ENCODE data around the gene DOCK2.

The DOCK2 gene

GRCh38 chr5:169836835-169837536 lies 199.9 kb downstream of the DOCK2 start:
- no peak for DNase-seq (ENCODE audit: low spot score in 2 of 2)
- no peaks in the 10 kb centered on the region for H3K9me3 ChIP-seq
- no peak overlapping the region for H3K4me3 ChIP-seq
- in situ Hi-C loops (cut with MboI; ENCODE audit: low sequenced_read_pairs), result no loop called here
- H3K27me3 ChIP-seq (ENCODE audit: low read depth), result peaks cover 3% of the 10 kb centered on the region; the same call in 1 of the 2 replicates
- H3K36me3 ChIP-seq (replicated peaks), result no peaks in the 10 kb centered on the region
- no peaks in the 10 kb centered on the region for H3K4me1 ChIP-seq

- Histone ChIP-seq H3K4me1 (no peaks in the 10 kb centered on the region), H3K36me3 (replicated peaks) (no peaks in the 10 kb centered on the region), H3K9me3 (no peaks in the 10 kb centered on the region), H3K27me3 (ENCODE audit: low read depth) (peaks cover 3% of the 10 kb centered on the region; the same call in 1 of the 2 replicates), H3K4me3 (no peak overlapping the region)
- DNase-seq (ENCODE audit: low spot score in 2 of 2), result no peak
- in situ Hi-C loops (cut with MboI; ENCODE audit: low sequenced_read_pairs), result no loop called here
Observed at GRCh38 chr5:169837686-169838085, 200.6 kb downstream of the DOCK2 start.

GRCh38 chr5:169838688-169839087 lies 201.6 kb downstream of the DOCK2 start:
- no peak for DNase-seq (ENCODE audit: low spot score in 2 of 2)
- Histone ChIP-seq H3K27me3 (ENCODE audit: low read depth) (peaks cover 3% of the 10 kb centered on the region; the same call in 1 of the 2 replicates), H3K36me3 (replicated peaks) (no peaks in the 10 kb centered on the region), H3K9me3 (no peaks in the 10 kb centered on the region), H3K4me1 (no peaks in the 10 kb centered on the region), H3K4me3 (no peak overlapping the region)
- in situ Hi-C loops (cut with MboI; ENCODE audit: low sequenced_read_pairs), result no loop called here

- H3K9me3 ChIP-seq, result no peaks in the 10 kb centered on the region
- DNase-seq (ENCODE audit: low spot score in 2 of 2), result no peak
- no peaks in the 10 kb centered on the region for H3K36me3 ChIP-seq (replicated peaks)
Observed at GRCh38 chr5:169840405-169840804, 203.3 kb downstream of the DOCK2 start.

GRCh38 chr5:169842699-169843098 lies 205.6 kb downstream of the DOCK2 start:
- no peaks in the 10 kb centered on the region for H3K9me3 ChIP-seq

More at GRCh38 chr5:169840405-169840804, 203.3 kb downstream of the DOCK2 start:
- no peak overlapping the region for H3K4me3 ChIP-seq
- H3K4me1 ChIP-seq, result no peaks in the 10 kb centered on the region
- peaks cover 3% of the 10 kb centered on the region; the same call in 1 of the 2 replicates for H3K27me3 ChIP-seq (ENCODE audit: low read depth)
- in situ Hi-C loops (cut with MboI; ENCODE audit: low sequenced_read_pairs), result no loop called here

GRCh38 chr5:169847519-169847918 lies 210.4 kb downstream of the DOCK2 start:
- Histone ChIP-seq H3K4me3 (no peak overlapping the region), H3K9me3 (no peaks in the 10 kb centered on the region), H3K4me1 (no peaks in the 10 kb centered on the region), H3K36me3 (replicated peaks) (no peaks in the 10 kb centered on the region), H3K27me3 (ENCODE audit: low read depth) (no peaks in the 10 kb centered on the region)
- DNase-seq (ENCODE audit: low spot score in 2 of 2), result no peak
- in situ Hi-C loops (cut with MboI; ENCODE audit: low sequenced_read_pairs), result no loop called here

More at GRCh38 chr5:169842699-169843098, 205.6 kb downstream of the DOCK2 start:
- Histone ChIP-seq H3K27me3 (ENCODE audit: low read depth) (no peaks in the 10 kb centered on the region), H3K36me3 (replicated peaks) (no peaks in the 10 kb centered on the region), H3K4me1 (no peaks in the 10 kb centered on the region), H3K4me3 (no peak overlapping the region)
- DNase-seq (ENCODE audit: low spot score in 2 of 2), result no peak
- in situ Hi-C loops (cut with MboI; ENCODE audit: low sequenced_read_pairs), result no loop called here

GRCh38 chr5:169848271-169848670 lies 211.2 kb downstream of the DOCK2 start:
- H3K9me3 ChIP-seq, result no peaks in the 10 kb centered on the region
- H3K27me3 ChIP-seq (ENCODE audit: low read depth), result no peaks in the 10 kb centered on the region
- H3K4me3 ChIP-seq, result no peak overlapping the region
- in situ Hi-C loops (cut with MboI; ENCODE audit: low sequenced_read_pairs), result no loop called here
- no peak for DNase-seq (ENCODE audit: low spot score in 2 of 2)
- no peaks in the 10 kb centered on the region for H3K36me3 ChIP-seq (replicated peaks)
- no peaks in the 10 kb centered on the region for H3K4me1 ChIP-seq

- in situ Hi-C loops (cut with MboI; ENCODE audit: low sequenced_read_pairs), result no loop called here
- no peaks in the 10 kb centered on the region for H3K36me3 ChIP-seq (replicated peaks)
Observed at GRCh38 chr5:169848792-169849191, 211.7 kb downstream of the DOCK2 start.

GRCh38 chr5:169850409-169850808 lies 213.3 kb downstream of the DOCK2 start:
- Histone ChIP-seq H3K4me1 (no peaks in the 10 kb centered on the region), H3K36me3 (replicated peaks) (no peaks in the 10 kb centered on the region), H3K9me3 (no peaks in the 10 kb centered on the region), H3K27me3 (ENCODE audit: low read depth) (no peaks in the 10 kb centered on the region), H3K4me3 (no peak overlapping the region)
- in situ Hi-C loops (cut with MboI; ENCODE audit: low sequenced_read_pairs), result no loop called here
- no peak for DNase-seq (ENCODE audit: low spot score in 2 of 2)

More at GRCh38 chr5:169848792-169849191, 211.7 kb downstream of the DOCK2 start:
- no peaks in the 10 kb centered on the region for H3K9me3 ChIP-seq
- no peaks in the 10 kb centered on the region for H3K4me1 ChIP-seq
- H3K4me3 ChIP-seq, result no peak overlapping the region
- no peak for DNase-seq (ENCODE audit: low spot score in 2 of 2)
- H3K27me3 ChIP-seq (ENCODE audit: low read depth), result no peaks in the 10 kb centered on the region

- Histone ChIP-seq H3K4me3 (no peak overlapping the region), H3K4me1 (no peaks in the 10 kb centered on the region), H3K27me3 (ENCODE audit: low read depth) (no peaks in the 10 kb centered on the region), H3K9me3 (no peaks in the 10 kb centered on the region), H3K36me3 (replicated peaks) (no peaks in the 10 kb centered on the region)
- in situ Hi-C loops (cut with MboI; ENCODE audit: low sequenced_read_pairs), result no loop called here
- no peak for DNase-seq (ENCODE audit: low spot score in 2 of 2)
Observed at GRCh38 chr5:169851321-169851850, 214.3 kb downstream of the DOCK2 start.

- H3K4me3 ChIP-seq, result no peak overlapping the region
- H3K36me3 ChIP-seq (replicated peaks), result no peaks in the 10 kb centered on the region
- H3K4me1 ChIP-seq, result no peaks in the 10 kb centered on the region
- DNase-seq (ENCODE audit: low spot score in 2 of 2), result no peak
- in situ Hi-C loops (cut with MboI; ENCODE audit: low sequenced_read_pairs), result no loop called here
- no peaks in the 10 kb centered on the region for H3K27me3 ChIP-seq (ENCODE audit: low read depth)
- no peaks in the 10 kb centered on the region for H3K9me3 ChIP-seq
Observed at GRCh38 chr5:169856571-169856970, 219.5 kb downstream of the DOCK2 start.

GRCh38 chr5:169860585-169860984 lies 223.5 kb downstream of the DOCK2 start:
- Histone ChIP-seq H3K4me3 (no peak overlapping the region), H3K4me1 (no peaks in the 10 kb centered on the region), H3K36me3 (replicated peaks) (no peaks in the 10 kb centered on the region), H3K27me3 (ENCODE audit: low read depth) (no peaks in the 10 kb centered on the region), H3K9me3 (no peaks in the 10 kb centered on the region)
- no peak for DNase-seq (ENCODE audit: low spot score in 2 of 2)
- in situ Hi-C loops (cut with MboI; ENCODE audit: low sequenced_read_pairs), result no loop called here

GRCh38 chr5:169861433-169861832 lies 224.4 kb downstream of the DOCK2 start:
- in situ Hi-C loops (cut with MboI; ENCODE audit: low sequenced_read_pairs), result no loop called here
- no peak for DNase-seq (ENCODE audit: low spot score in 2 of 2)

GRCh38 chr5:169861934-169862333 lies 224.9 kb downstream of the DOCK2 start:
- H3K36me3 ChIP-seq (replicated peaks), result no peaks in the 10 kb centered on the region
- H3K4me1 ChIP-seq, result no peaks in the 10 kb centered on the region
- H3K4me3 ChIP-seq, result no peak overlapping the region
- H3K9me3 ChIP-seq, result no peaks in the 10 kb centered on the region
- in situ Hi-C loops (cut with MboI; ENCODE audit: low sequenced_read_pairs), result no loop called here
- no peaks in the 10 kb centered on the region for H3K27me3 ChIP-seq (ENCODE audit: low read depth)
- no peak for DNase-seq (ENCODE audit: low spot score in 2 of 2)

More at GRCh38 chr5:169861433-169861832, 224.4 kb downstream of the DOCK2 start:
- Histone ChIP-seq H3K9me3 (no peaks in the 10 kb centered on the region), H3K4me1 (no peaks in the 10 kb centered on the region), H3K36me3 (replicated peaks) (no peaks in the 10 kb centered on the region), H3K27me3 (ENCODE audit: low read depth) (no peaks in the 10 kb centered on the region), H3K4me3 (no peak overlapping the region)

Measured in HAP-1 (cell line).